CD8-positive, alpha-beta memory T cell (primary cell): Measurements from ENCODE around the gene VWA7. TPM values are rescaled to one million over a fixed set of nuclear protein-coding genes. Genes with fewer than 3 reads are reported as not detected.

Experiments used
- CTCF ChIA-PET: fragments of 350-600 bp; sonication (Branson Sonifier 250); formaldehyde crosslinking; loops from one replicate; lab custom pipeline; 2021; ENCODE audit warnings: antibody characterized with exemption; lab: Charles Lee
- POLR2A ChIA-PET: fragments of 350-600 bp; sonication (Branson Sonifier 250); formaldehyde crosslinking; loops from one replicate; lab custom pipeline; 2021; ENCODE audit warnings: antibody characterized with exemption; lab: Charles Lee
- DNase-seq, 5 donors: peaks; one replicate each; pipeline versions ENCODE4 v3.0.0 to v3.0.0-alpha.2; 2020 to 2022; ENCODE audit warnings: mixed read lengths in 1 of 5
- H3K27ac ChIP-seq: one replicate; pipeline ENCODE4 v1.7.0; 2013; ENCODE audit warnings: low read depth, mild to moderate bottlenecking, low read length, moderate library complexity
- H3K27me3 ChIP-seq: 2 replicates; pipeline ENCODE4 v1.7.0; 2013; ENCODE audit warnings: low read length, mild to moderate bottlenecking; ENCODE audit not compliant: insufficient read depth, poor library complexity, severe bottlenecking
- H3K36me3 ChIP-seq: 2 replicates; pipeline ENCODE4 v1.7.0; 2013; ENCODE audit warnings: mild to moderate bottlenecking, low read length, moderate library complexity; ENCODE audit not compliant: insufficient read depth
- H3K4me1 ChIP-seq: 2 replicates; pipeline ENCODE4 v1.7.0; 2013; ENCODE audit warnings: mild to moderate bottlenecking, low read length, moderate library complexity; ENCODE audit not compliant: insufficient read depth
- H3K4me3 ChIP-seq: 2 replicates; pipeline ENCODE4 v1.7.0; 2013; ENCODE audit warnings: mild to moderate bottlenecking, low read length
- H3K9me3 ChIP-seq: 2 replicates; pipeline ENCODE4 v1.7.0; 2013; ENCODE audit warnings: mild to moderate bottlenecking, low read length
- H3K27ac Mint-ChIP-seq, 8 donors: one replicate each; pipeline ENCODE4 v1.8.0; 2020 to 2021; ENCODE audit warnings: mixed read lengths in 8 of 8, mild to moderate bottlenecking in 6 of 8, inconsistent platforms in 3 of 8, moderate library complexity in 3 of 8
- H3K27me3 Mint-ChIP-seq, 2 donors: one replicate each; pipeline ENCODE4 v1.8.0; 2020 to 2021; ENCODE audit warnings: mixed read lengths in 2 of 2, mild to moderate bottlenecking in 1 of 2, moderate library complexity in 1 of 2
- H3K36me3 Mint-ChIP-seq, 3 donors: one replicate each; pipeline ENCODE4 v1.8.0; 2020 to 2021; ENCODE audit warnings: mixed read lengths in 3 of 3, inconsistent platforms in 1 of 3, mild to moderate bottlenecking in 1 of 3
- H3K4me1 Mint-ChIP-seq, 3 donors: one replicate each; pipeline ENCODE4 v1.8.0; 2020 to 2021; ENCODE audit warnings: mixed read lengths in 3 of 3, inconsistent platforms in 1 of 3, mild to moderate bottlenecking in 1 of 3
- H3K4me3 Mint-ChIP-seq, 7 donors: one replicate each; pipeline ENCODE4 v1.8.0; 2020 to 2021; ENCODE audit warnings: mixed read lengths in 7 of 7, mild to moderate bottlenecking in 6 of 7, moderate library complexity in 4 of 7, inconsistent platforms in 2 of 7
- H3K9me3 Mint-ChIP-seq, 5 donors: one replicate each; pipeline ENCODE4 v1.8.0; 2020 to 2022; ENCODE audit warnings: mixed read lengths in 5 of 5, mild to moderate bottlenecking in 3 of 5, moderate library complexity in 2 of 5, inconsistent platforms in 1 of 5
- polyA plus RNA-seq: library from polyadenylated mRNA; unstranded; fragments of 300-500 nt; fragmentation: Illumina TruSeq; gene quantifications from one replicate; pipeline ENCODE4 v1.2.3, GENCODE V29; 2021
- total RNA-seq, 2 experiments: library from RNA; stranded (reverse); gene quantifications; one replicate each; pipeline ENCODE4 v1.2.3, GENCODE V29; 2021

The VWA7 gene
- total and polyA plus RNA-seq, 3 experiments from 2014 or later = 1.4 to 2.5 (median 1.7) TPM

- ChIA-PET POLR2A (interaction anchor here (0.5 to 1.9 kb wide), 6 partner anchors 59 to 451 kb away, joined by 3 to 7 read pairs (median 6); partner anchors contain the start of genes LSM2 and VARS1), CTCF (interaction anchor here (1.5 to 7.5 kb wide), 5 partner anchors 7 to 150 kb away, joined by 3 to 42 read pairs (median 11); partner anchors contain the start of genes DDAH2 and LSM2)
- peaks cover 20% of the 10 kb centered on the region for H3K36me3 ChIP-seq
- H3K27ac ChIP-seq = peak overlapping the region; percentile 98
- H3K4me3 ChIP-seq = peak overlapping the region; percentile 97
- Mint-ChIP-seq H3K4me3 (peak overlapping the region; percentile 93 to 99 (median 98)), H3K36me3 (peaks cover 0 to 48% (median 4%) of the 10 kb centered on the region in 3 donors), H3K27me3 (no peaks in the 10 kb centered on the region), H3K27ac (peak overlapping the region; percentile 91 to 98 (median 96)), H3K9me3 (no peaks in the 10 kb centered on the region), H3K4me1 (peaks cover 59 to 85% (median 71%) of the 10 kb centered on the region in 3 donors)
- no peaks in the 10 kb centered on the region for H3K9me3 ChIP-seq
- DNase-seq = no peak
- no peaks in the 10 kb centered on the region for H3K27me3 ChIP-seq
- H3K4me1 ChIP-seq = peaks cover 58% of the 10 kb centered on the region
Observed at GRCh38 chr6:31736768-31737314, 40.3 kb downstream of the VWA7 start.

- Mint-ChIP-seq H3K27me3 (no peaks in the 10 kb centered on the region), H3K4me1 (peaks cover 59 to 85% (median 64%) of the 10 kb centered on the region in 3 donors), H3K9me3 (no peaks in the 10 kb centered on the region), H3K27ac (peak within 1 kb of the TSS; percentile 91 to 98 (median 96)), H3K36me3 (peaks cover 0 to 53% (median 4%) of the 10 kb centered on the region in 3 donors), H3K4me3 (peak within 1 kb of the TSS; percentile 93 to 99 (median 98))
- H3K36me3 ChIP-seq = peaks cover 23% of the 10 kb centered on the region
- ChIA-PET POLR2A (interaction anchor here (0.5 to 1.8 kb wide), 5 partner anchors 33 to 115 kb away, joined by 3 to 6 read pairs (median 5); partner anchors contain the start of genes ABHD16A and LSM2), CTCF (interaction anchor here (0.8 to 9.6 kb wide), 5 partner anchors 35 to 95 kb away, joined by 3 to 71 read pairs (median 11); no protein-coding TSS in a partner anchor)
- peak; percentile 43 to 78 (median 63) for DNase-seq
- H3K4me1 ChIP-seq = peaks cover 57% of the 10 kb centered on the region
- peak within 1 kb of the TSS; percentile 98 for H3K27ac ChIP-seq
- no peaks in the 10 kb centered on the region for H3K9me3 ChIP-seq
- H3K27me3 ChIP-seq = no peaks in the 10 kb centered on the region
- H3K4me3 ChIP-seq = peak within 1 kb of the TSS; percentile 97
Observed at GRCh38 chr6:31736021-31736767, 40.9 kb downstream of the VWA7 start, which contains the start of gene CLIC1. Gene CLIC1, minus strand, starts transcription at chr6:31736530. Its CDS starts 230 bp downstream, at chr6:31736300.

- Mint-ChIP-seq H3K27me3 (no peaks in the 10 kb centered on the region), H3K36me3 (peaks cover 0 to 61% (median 7%) of the 10 kb centered on the region in 3 donors), H3K4me1 (peaks cover 58 to 83% (median 59%) of the 10 kb centered on the region in 3 donors), H3K4me3 (peak overlapping the region; percentile 93 to 99 (median 98)), H3K27ac (peak overlapping the region; percentile 91 to 98 (median 96)), H3K9me3 (no peaks in the 10 kb centered on the region)
- no peaks in the 10 kb centered on the region for H3K9me3 ChIP-seq
- DNase-seq = peak in 4 of 5 donors; percentile 30 to 81 (median 50)
- CTCF ChIA-PET = interaction anchor here (0.6 to 9.6 kb wide), 7 partner anchors 36 to 96 kb away, joined by 3 to 71 read pairs (median 4); partner anchors contain the start of genes HSPA1A, HSPA1B, HSPA1L and LSM2
- peak overlapping the region; percentile 97 for H3K4me3 ChIP-seq
- H3K4me1 ChIP-seq = peaks cover 56% of the 10 kb centered on the region
- H3K27me3 ChIP-seq = no peaks in the 10 kb centered on the region
- peaks cover 23% of the 10 kb centered on the region for H3K36me3 ChIP-seq
- POLR2A ChIA-PET = interaction anchor here (0.6 to 1.1 kb wide), 6 partner anchors 10 to 194 kb away, joined by 3 to 6 read pairs (median 4); partner anchors contain the start of gene HSPA1B
- H3K27ac ChIP-seq = peak overlapping the region; percentile 98
Observed at GRCh38 chr6:31734821-31735406, 42.2 kb downstream of the VWA7 start.

GRCh38 chr6:31734247-31734820 lies 42.8 kb downstream of the VWA7 start:
- POLR2A ChIA-PET = interaction anchor here (1.0 to 1.1 kb wide), 2 partner anchors 9 to 93 kb away, joined by 3 to 6 read pairs; partner anchors contain the start of gene HSPA1B

GRCh38 chr6:31733734-31734133 lies 43.4 kb downstream of the VWA7 start:
- Histone ChIP-seq H3K36me3 (peaks cover 23% of the 10 kb centered on the region), H3K27ac (peak overlapping the region; percentile 98), H3K4me1 (peaks cover 55% of the 10 kb centered on the region), H3K4me3 (peak overlapping the region; percentile 97), H3K9me3 (no peaks in the 10 kb centered on the region), H3K27me3 (no peaks in the 10 kb centered on the region)
- CTCF ChIA-PET = interaction anchor here (1.3 to 9.6 kb wide), 4 partner anchors 36 to 97 kb away, joined by 3 to 71 read pairs (median 6); partner anchors contain the start of gene HSPA1B
- POLR2A ChIA-PET = no interaction called here
- Mint-ChIP-seq H3K27ac (peak overlapping the region; percentile 54 to 98 (median 96)), H3K27me3 (no peaks in the 10 kb centered on the region), H3K4me3 (peak overlapping the region; percentile 93 to 99 (median 98)), H3K4me1 (peaks cover 53 to 81% (median 54%) of the 10 kb centered on the region in 3 donors), H3K9me3 (no peaks in the 10 kb centered on the region), H3K36me3 (peaks cover 0 to 65% (median 7%) of the 10 kb centered on the region in 3 donors)
- no peak for DNase-seq

More at GRCh38 chr6:31734247-31734820, 42.8 kb downstream of the VWA7 start:
- H3K27me3 Mint-ChIP-seq = no peaks in the 10 kb centered on the region
- peak overlapping the region; percentile 93 to 99 (median 98) for H3K4me3 Mint-ChIP-seq
- Histone ChIP-seq H3K36me3 (peaks cover 23% of the 10 kb centered on the region), H3K9me3 (no peaks in the 10 kb centered on the region), H3K27ac (peak overlapping the region; percentile 98), H3K27me3 (no peaks in the 10 kb centered on the region), H3K4me1 (peaks cover 54% of the 10 kb centered on the region), H3K4me3 (peak overlapping the region; percentile 97)
- H3K27ac Mint-ChIP-seq = peak overlapping the region; percentile 91 to 98 (median 96)
- DNase-seq = peak in 1 of 5 donors; percentile 48
- peaks cover 54 to 81% (median 55%) of the 10 kb centered on the region in 3 donors for H3K4me1 Mint-ChIP-seq
- no peaks in the 10 kb centered on the region for H3K9me3 Mint-ChIP-seq
- CTCF ChIA-PET = interaction anchor here (0.6 to 9.6 kb wide), 5 partner anchors 36 to 97 kb away, joined by 3 to 71 read pairs (median 6); partner anchors contain the start of genes HSPA1A, HSPA1B and HSPA1L
- peaks cover 0 to 63% (median 7%) of the 10 kb centered on the region in 3 donors for H3K36me3 Mint-ChIP-seq

- H3K9me3 Mint-ChIP-seq = no peaks in the 10 kb centered on the region
- no peaks in the 10 kb centered on the region for H3K27me3 ChIP-seq
- peak overlapping the region in 7 of 8 donors; percentile 14 to 91 (median 70) for H3K27ac Mint-ChIP-seq
- ChIA-PET CTCF (interaction anchor here (0.9 to 9.6 kb wide), 3 partner anchors 38 to 99 kb away, joined by 3 to 71 read pairs (median 6); partner anchors contain the start of gene LSM2), POLR2A (no interaction called here)
- H3K36me3 Mint-ChIP-seq = peaks cover 0 to 69% (median 7%) of the 10 kb centered on the region in 3 donors
- peaks cover 28% of the 10 kb centered on the region for H3K36me3 ChIP-seq
- no peak overlapping the region for H3K27ac ChIP-seq
- no peak overlapping the region for H3K4me3 ChIP-seq
- peaks cover 53% of the 10 kb centered on the region for H3K4me1 ChIP-seq
- H3K4me3 Mint-ChIP-seq = peak overlapping the region in 4 of 7 donors; percentile 8 to 89 (median 42)
- DNase-seq = no peak
- no peaks in the 10 kb centered on the region for H3K27me3 Mint-ChIP-seq
- no peaks in the 10 kb centered on the region for H3K9me3 ChIP-seq
- H3K4me1 Mint-ChIP-seq = peaks cover 45 to 72% (median 45%) of the 10 kb centered on the region in 3 donors
Observed at GRCh38 chr6:31732029-31732428, 45.1 kb downstream of the VWA7 start.
